Neural crest cell (in vitro differentiated cells): ENCODE measurements around the gene SNX19. TPM values are rescaled to one million over a fixed set of nuclear protein-coding genes. Genes with fewer than 3 reads are reported as not detected.

Experiments
- DNase-seq: peaks from one replicate; pipeline ENCODE4 v3.0.0; 2021; ENCODE audit warnings: low read depth, mixed read lengths, low spot score
- H3K27ac Mint-ChIP-seq: one replicate; pipeline ENCODE4 v1.8.0; 2021; ENCODE audit warnings: mild to moderate bottlenecking, mixed read lengths; ENCODE audit not compliant: unreplicated experiment
- H3K27me3 Mint-ChIP-seq: 2 replicates; pipeline ENCODE4 v1.8.0; 2021; ENCODE audit warnings: low read depth, mild to moderate bottlenecking, mixed read lengths
- H3K36me3 Mint-ChIP-seq: 2 replicates; pipeline ENCODE4 v1.8.0; 2021; ENCODE audit warnings: low read depth, mild to moderate bottlenecking, mixed read lengths
- H3K4me1 Mint-ChIP-seq: 2 replicates; pipeline ENCODE4 v1.8.0; 2021; ENCODE audit warnings: mixed read lengths
- H3K4me3 Mint-ChIP-seq: one replicate; pipeline ENCODE4 v1.8.0; 2021; ENCODE audit warnings: mild to moderate bottlenecking, mixed read lengths
- H3K9me3 Mint-ChIP-seq: 2 replicates; pipeline ENCODE4 v1.8.0; 2021; ENCODE audit warnings: mixed read lengths
- CTCF ChIP-seq: fragments of 200-600 bp; sonication (generic); conservative IDR thresholded peaks from 2 replicates; pipeline ENCODE4 v1.5.0; 2021; ENCODE audit warnings: antibody characterized with exemption, mild to moderate bottlenecking
- total RNA-seq: library from RNA; stranded (reverse); gene quantifications from 2 replicates; pipeline ENCODE4 v1.2.1, GENCODE V29; 2021

Gene SNX19
- total RNA-seq, 1 donor from 2014 or later: 45.0 TPM

GRCh38 chr11:130918081-130918480, 1.8 kb upstream of the SNX19 start:
- Mint-ChIP-seq H3K9me3 (no peaks in the 10 kb centered on the region), H3K4me3 (peak overlapping the region; percentile 8), H3K27me3 (peaks cover 16% of the 10 kb centered on the region), H3K36me3 (peaks cover 7% of the 10 kb centered on the region), H3K4me1 (peaks cover 11% of the 10 kb centered on the region), H3K27ac (no peak overlapping the region)
- TF ChIP-seq CTCF: no peak
- DNase-seq: no peak

GRCh38 chr11:130916910-130917309, 631 bp upstream of the SNX19 start:
- TF ChIP-seq CTCF: no peak
- Mint-ChIP-seq H3K9me3 (no peaks in the 10 kb centered on the region), H3K27me3 (peaks cover 16% of the 10 kb centered on the region), H3K4me1 (peaks cover 16% of the 10 kb centered on the region), H3K4me3 (peak overlapping the region; percentile 91), H3K36me3 (peaks cover 11% of the 10 kb centered on the region), H3K27ac (no peak overlapping the region)
- no peak for DNase-seq

- TF ChIP-seq CTCF: no peak
- peaks cover 11% of the 10 kb centered on the region for H3K36me3 Mint-ChIP-seq
- H3K4me3 Mint-ChIP-seq: peak overlapping the region; percentile 91
- H3K4me1 Mint-ChIP-seq: peaks cover 16% of the 10 kb centered on the region
- H3K9me3 Mint-ChIP-seq: no peaks in the 10 kb centered on the region
- peak; percentile 7 for DNase-seq
- H3K27me3 Mint-ChIP-seq: peaks cover 5% of the 10 kb centered on the region
- no peak overlapping the region for H3K27ac Mint-ChIP-seq
Measured at GRCh38 chr11:130915603-130916237, 559 bp downstream of the SNX19 start.

GRCh38 chr11:130913268-130913667, 3.0 kb downstream of the SNX19 start:
- no peaks in the 10 kb centered on the region for H3K27me3 Mint-ChIP-seq
- no peak overlapping the region for H3K27ac Mint-ChIP-seq
- peaks cover 16% of the 10 kb centered on the region for H3K4me1 Mint-ChIP-seq

GRCh38 chr11:130912552-130912951, 3.7 kb downstream of the SNX19 start:
- H3K9me3 Mint-ChIP-seq: no peaks in the 10 kb centered on the region
- peaks cover 16% of the 10 kb centered on the region for H3K4me1 Mint-ChIP-seq
- no peak for TF ChIP-seq CTCF
- no peak for DNase-seq
- H3K36me3 Mint-ChIP-seq: peaks cover 11% of the 10 kb centered on the region
- H3K27me3 Mint-ChIP-seq: no peaks in the 10 kb centered on the region
- no peak overlapping the region for H3K27ac Mint-ChIP-seq
- H3K4me3 Mint-ChIP-seq: peak overlapping the region; percentile 58

More at GRCh38 chr11:130913268-130913667, 3.0 kb downstream of the SNX19 start:
- Mint-ChIP-seq H3K9me3 (no peaks in the 10 kb centered on the region), H3K4me3 (peak overlapping the region; percentile 26), H3K36me3 (peaks cover 11% of the 10 kb centered on the region)
- DNase-seq: no peak
- TF ChIP-seq CTCF: no peak
